HUES48 (cell line): ENCODE measurements around the gene COX7A2.

Source experiments
- H3K27ac ChIP-seq: one replicate; pipeline ENCODE4 v1.7.0; 2013; ENCODE audit warnings: low read depth, low read length, inconsistent platforms
- H3K27me3 ChIP-seq: 2 replicates; pipeline ENCODE4 v1.6.1; 2013; ENCODE audit warnings: mild to moderate bottlenecking, low read length; ENCODE audit not compliant: control insufficient read depth, insufficient read depth
- H3K36me3 ChIP-seq: 2 replicates; pipeline ENCODE4 v1.6.1; 2013; ENCODE audit warnings: low read length; ENCODE audit not compliant: control insufficient read depth, insufficient read depth
- H3K4me1 ChIP-seq: 2 replicates; pipeline ENCODE4 v1.6.1; 2013; ENCODE audit warnings: mild to moderate bottlenecking, low read length; ENCODE audit not compliant: control insufficient read depth, insufficient read depth
- H3K4me3 ChIP-seq: 2 replicates; pipeline ENCODE4 v1.5.1; 2013; ENCODE audit warnings: mild to moderate bottlenecking, low read depth, low read length
- H3K9ac ChIP-seq: 2 replicates; pipeline ENCODE4 v1.6.1; 2013; ENCODE audit warnings: mild to moderate bottlenecking, low read depth, low read length, moderate library complexity
- H3K9me3 ChIP-seq: 2 replicates; pipeline ENCODE4 v1.6.1; 2013; ENCODE audit warnings: low read length; ENCODE audit not compliant: control insufficient read depth, insufficient read depth

Gene COX7A2

GRCh38 chr6:75196081-75196687 is 47.4 kb downstream of the COX7A2 start:
- no peaks in the 10 kb centered on the region for H3K4me1 ChIP-seq
- H3K9ac ChIP-seq, result no peak overlapping the region
- H3K27me3 ChIP-seq, result peaks cover 7% of the 10 kb centered on the region
- no peaks in the 10 kb centered on the region for H3K36me3 ChIP-seq
- no peaks in the 10 kb centered on the region for H3K9me3 ChIP-seq
- no peak overlapping the region for H3K4me3 ChIP-seq
- no peak overlapping the region for H3K27ac ChIP-seq

GRCh38 chr6:75188221-75188925 is 55.2 kb downstream of the COX7A2 start:
- Histone ChIP-seq H3K36me3 (no peaks in the 10 kb centered on the region), H3K9ac (no peak overlapping the region), H3K9me3 (no peaks in the 10 kb centered on the region), H3K4me1 (no peaks in the 10 kb centered on the region), H3K27ac (no peak overlapping the region), H3K27me3 (no peaks in the 10 kb centered on the region), H3K4me3 (no peak overlapping the region)
